ENCODE data around the gene RAB27B.

Gene RAB27B

GRCh38 chr18:54790109-54790508, 38.2 kb upstream of the RAB27B start:
- no peaks in the 10 kb centered on the region for H3K27me3 ChIP-seq (ENCODE audit: insufficient read depth, poor library complexity, severe bottlenecking)
- no peak overlapping the region for H3K4me3 ChIP-seq (replicated peaks; ENCODE audit: insufficient read depth, low read length)
- no peak for DNase-seq (ENCODE audit: low read depth in 1 of 2, low spot score in 1 of 2)
- no peak for TF ChIP-seq POLR2AphosphoS5 (IDR thresholded peaks at IDR 0.05; ENCODE audit: low read depth)
- TF ChIP-seq GABPA (IDR thresholded peaks at IDR 0.05; ENCODE audit: low read depth) = no peak
- no peak for TF ChIP-seq REST (IDR thresholded peaks at IDR 0.05; ENCODE audit: insufficient replicate concordance, low read depth)
- no peak for TF ChIP-seq CTCF (IDR thresholded peaks at IDR 0.05; ENCODE audit: insufficient read depth, low read length)
- TF ChIP-seq SPI1 (IDR thresholded peaks at IDR 0.05; ENCODE audit: borderline replicate concordance, low read depth) = no peak
- H3K27ac ChIP-seq (replicated peaks) = no peak overlapping the region

DNA sequence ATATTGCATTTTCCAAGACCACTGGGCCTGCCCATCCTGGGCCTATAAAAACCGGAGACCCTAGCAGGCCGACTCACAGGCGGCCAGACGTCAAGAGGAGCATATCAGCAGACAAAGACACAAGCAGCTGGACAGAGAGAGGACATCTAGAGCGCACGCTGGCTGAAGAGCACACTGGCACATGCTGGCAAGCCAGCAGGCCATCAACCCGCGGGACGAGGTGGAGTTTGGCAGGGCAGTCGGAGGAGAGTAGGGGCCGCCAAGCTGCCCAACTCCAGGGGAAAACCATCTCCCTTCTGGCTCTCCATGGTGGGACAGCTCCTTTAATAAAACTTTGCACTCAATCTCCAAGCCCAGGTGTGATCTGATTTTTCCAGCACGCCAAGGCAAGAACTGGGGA, 36.6 kb upstream of the RAB27B start:
- TF ChIP-seq POLR2AphosphoS5 (IDR thresholded peaks at IDR 0.05; ENCODE audit: low read depth) (no peak), SPI1 (IDR thresholded peaks at IDR 0.05; ENCODE audit: borderline replicate concordance, low read depth) (no peak), REST (IDR thresholded peaks at IDR 0.05; ENCODE audit: insufficient replicate concordance, low read depth) (no peak), CTCF (IDR thresholded peaks at IDR 0.05; ENCODE audit: insufficient read depth, low read length) (no peak), GABPA (IDR thresholded peaks at IDR 0.05; ENCODE audit: low read depth) (no peak)
- no peaks in the 10 kb centered on the region for H3K27me3 ChIP-seq (ENCODE audit: insufficient read depth, poor library complexity, severe bottlenecking)
- no peak overlapping the region for H3K4me3 ChIP-seq (replicated peaks; ENCODE audit: insufficient read depth, low read length)
- DNase-seq (ENCODE audit: low read depth in 1 of 2, low spot score in 1 of 2) = no peak
- no peak overlapping the region for H3K27ac ChIP-seq (replicated peaks)

DNA sequence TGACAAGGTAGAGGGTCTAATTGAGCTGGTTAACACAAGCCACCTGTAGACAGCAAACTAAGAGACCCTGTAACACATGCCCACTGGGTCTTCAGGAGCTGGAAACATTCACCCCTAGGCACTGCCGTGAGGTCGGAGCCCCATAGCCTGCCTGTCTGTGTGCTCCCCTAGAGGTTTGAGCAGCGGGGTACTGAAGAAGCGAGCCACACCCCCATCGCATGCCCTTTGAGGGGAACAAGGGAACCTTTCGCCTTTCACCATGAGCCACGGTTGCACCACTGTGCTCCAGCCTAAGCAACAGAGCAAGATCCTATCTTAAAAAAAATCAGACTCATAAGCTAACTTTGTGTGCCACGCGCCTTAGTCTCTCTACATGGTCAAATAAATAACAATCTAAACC, 36.2 kb upstream of the RAB27B start:
- Histone ChIP-seq H3K27me3 (ENCODE audit: insufficient read depth, poor library complexity, severe bottlenecking) (no peaks in the 10 kb centered on the region), H3K4me3 (replicated peaks; ENCODE audit: insufficient read depth, low read length) (no peak overlapping the region), H3K27ac (replicated peaks) (no peak overlapping the region)
- no peak for TF ChIP-seq CTCF (IDR thresholded peaks at IDR 0.05; ENCODE audit: insufficient read depth, low read length)
- TF ChIP-seq REST (IDR thresholded peaks at IDR 0.05; ENCODE audit: insufficient replicate concordance, low read depth) = no peak
- TF ChIP-seq SPI1 (IDR thresholded peaks at IDR 0.05; ENCODE audit: borderline replicate concordance, low read depth) = no peak
- TF ChIP-seq POLR2AphosphoS5 (IDR thresholded peaks at IDR 0.05; ENCODE audit: low read depth) = no peak
- TF ChIP-seq GABPA (IDR thresholded peaks at IDR 0.05; ENCODE audit: low read depth) = no peak
- DNase-seq (ENCODE audit: low read depth in 1 of 2, low spot score in 1 of 2) = no peak
